Neural progenitor cell (in vitro differentiated cells): Measurements from ENCODE around the gene UBE2S.

Experiments used
- CTCF ChIP-seq: fragments of 200-600 bp; sonication (generic); IDR thresholded peaks from 2 replicates; pipeline ENCODE4 v1.5.1; 2017; ENCODE audit warnings: antibody characterized with exemption, mild to moderate bottlenecking
- EZH2 ChIP-seq: fragments of 200-600 bp; sonication (generic); IDR thresholded peaks from 2 replicates; pipeline ENCODE4 v1.6.1; 2017; ENCODE audit warnings: antibody characterized with exemption, mild to moderate bottlenecking, moderate library complexity
- EZH2phosphoT487 ChIP-seq: fragments of 200-600 bp; sonication (generic); IDR thresholded peaks from 2 replicates; pipeline ENCODE4 v1.6.1; 2017; ENCODE audit warnings: antibody characterized with exemption

- no peak for TF ChIP-seq CTCF
- TF ChIP-seq EZH2phosphoT487: no peak
- TF ChIP-seq EZH2: no peak
Measured at GRCh38 chr19:55433292-55433691, 25.7 kb upstream of the UBE2S start.
